ENCODE measurements around the gene NEUROG3. TPM values are rescaled to one million over a fixed set of nuclear protein-coding genes. Genes with fewer than 3 reads are reported as not detected.

Gene NEUROG3
- total RNA-seq, 4 donors from 2014 or later, result not detected

DNA sequence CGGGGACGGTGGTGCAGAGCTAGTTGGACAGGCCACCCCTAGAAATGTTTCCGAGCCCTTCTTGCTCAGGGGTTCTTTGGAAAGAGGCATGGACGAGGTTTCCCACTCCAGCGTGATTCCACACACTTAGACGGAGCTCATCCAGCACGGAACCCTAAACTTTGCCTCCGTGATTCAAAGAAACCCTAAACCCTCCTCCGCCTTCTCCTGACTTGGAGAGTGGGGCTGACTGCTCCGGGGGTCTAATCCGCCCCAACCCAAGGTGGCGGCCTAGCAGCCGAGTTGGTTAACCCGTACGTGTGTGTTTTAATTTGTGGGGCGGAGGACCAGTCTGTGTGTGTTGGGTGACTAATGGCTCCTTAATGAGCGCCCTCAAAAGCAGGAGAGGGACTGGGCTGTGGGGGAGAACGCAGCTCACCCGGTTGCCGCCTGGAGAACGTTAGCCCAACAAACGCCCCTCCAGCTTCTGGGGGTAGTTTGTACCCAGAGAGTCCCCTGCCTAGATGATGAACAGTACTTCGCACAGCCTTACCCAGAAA is 3.8 kb downstream of the NEUROG3 start:
- 2% methylated on average over 22 of the region's 23 CpGs for WGBS, 2 donors
- intact Hi-C loops (cut with DNase I; ENCODE audit: low total_unique reads), result no loop called here
- TF ChIP-seq, protein P1, sequence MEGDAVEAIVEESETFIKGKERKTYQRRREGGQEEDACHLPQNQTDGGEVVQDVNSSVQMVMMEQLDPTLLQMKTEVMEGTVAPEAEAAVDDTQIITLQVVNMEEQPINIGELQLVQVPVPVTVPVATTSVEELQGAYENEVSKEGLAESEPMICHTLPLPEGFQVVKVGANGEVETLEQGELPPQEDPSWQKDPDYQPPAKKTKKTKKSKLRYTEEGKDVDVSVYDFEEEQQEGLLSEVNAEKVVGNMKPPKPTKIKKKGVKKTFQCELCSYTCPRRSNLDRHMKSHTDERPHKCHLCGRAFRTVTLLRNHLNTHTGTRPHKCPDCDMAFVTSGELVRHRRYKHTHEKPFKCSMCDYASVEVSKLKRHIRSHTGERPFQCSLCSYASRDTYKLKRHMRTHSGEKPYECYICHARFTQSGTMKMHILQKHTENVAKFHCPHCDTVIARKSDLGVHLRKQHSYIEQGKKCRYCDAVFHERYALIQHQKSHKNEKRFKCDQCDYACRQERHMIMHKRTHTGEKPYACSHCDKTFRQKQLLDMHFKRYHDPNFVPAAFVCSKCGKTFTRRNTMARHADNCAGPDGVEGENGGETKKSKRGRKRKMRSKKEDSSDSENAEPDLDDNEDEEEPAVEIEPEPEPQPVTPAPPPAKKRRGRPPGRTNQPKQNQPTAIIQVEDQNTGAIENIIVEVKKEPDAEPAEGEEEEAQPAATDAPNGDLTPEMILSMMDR (IDR thresholded peaks at IDR 0.05), result no peak
- no peak for TF ChIP-seq POLR2A (IDR thresholded peaks at IDR 0.05)
- DNase-seq (ENCODE audit: low spot score in 2 of 2), result peak in 1 of 2 donors; percentile 68
- H3K4me3 ChIP-seq (ENCODE audit: low read depth, poor library complexity, severe bottlenecking), result no peak overlapping the region

DNA sequence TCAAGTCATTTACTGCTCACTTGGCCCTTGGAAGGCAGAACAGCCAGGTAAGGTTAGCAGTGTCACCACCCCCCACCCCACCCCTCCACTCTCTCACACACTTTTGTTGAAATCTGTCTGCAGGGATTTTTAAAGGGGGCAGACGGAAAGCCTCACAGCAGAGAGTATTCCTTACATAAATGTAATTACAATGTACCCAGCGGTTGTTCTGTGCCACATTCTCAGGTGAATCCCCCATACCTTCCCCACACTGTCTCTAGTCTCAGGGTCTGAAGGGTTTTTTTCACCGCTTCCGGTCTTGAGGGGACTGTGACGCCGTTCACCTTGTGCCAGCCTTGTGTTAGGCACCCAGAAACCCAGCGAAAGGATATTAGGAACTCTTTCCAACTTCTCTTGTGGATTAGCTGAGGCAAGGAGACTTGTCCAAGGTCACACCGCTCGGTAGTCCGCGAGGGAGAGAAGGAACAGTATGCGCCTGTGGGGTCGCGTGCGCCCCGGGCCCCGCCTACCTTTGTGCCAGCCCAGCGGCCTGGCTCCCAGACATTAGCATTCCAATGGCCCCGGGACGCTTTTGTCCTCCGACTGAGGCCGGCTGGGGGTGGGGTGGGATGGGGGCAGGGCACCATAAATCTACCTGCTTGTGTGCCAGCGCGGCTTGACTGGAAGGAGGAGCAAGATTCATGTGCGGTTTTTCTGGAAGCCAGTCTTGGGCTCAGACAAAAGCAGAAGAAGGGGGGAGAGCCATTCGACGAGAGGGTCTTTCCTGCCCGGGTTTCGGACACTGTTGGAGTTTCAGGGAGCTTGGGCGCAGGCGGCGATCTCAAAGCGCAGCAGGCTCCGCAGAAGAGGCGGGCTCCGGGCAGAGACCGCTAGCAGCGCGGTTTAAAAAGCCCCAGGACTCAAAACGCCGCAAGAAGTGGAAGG is 4.5 kb downstream of the NEUROG3 start:
- peak in 1 of 2 donors; percentile 36 for DNase-seq (ENCODE audit: low spot score in 2 of 2)
- TF ChIP-seq, protein P1 (IDR thresholded peaks at IDR 0.05), result no peak
- TF ChIP-seq POLR2A (IDR thresholded peaks at IDR 0.05), result no peak
- intact Hi-C loops (cut with DNase I; ENCODE audit: low total_unique reads), result no loop called here
- 3 to 6% methylated on average over 39 to 41 of the region's 41 CpGs for WGBS, 2 donors
- H3K4me3 ChIP-seq (ENCODE audit: low read depth, poor library complexity, severe bottlenecking), result no peak overlapping the region

DNA sequence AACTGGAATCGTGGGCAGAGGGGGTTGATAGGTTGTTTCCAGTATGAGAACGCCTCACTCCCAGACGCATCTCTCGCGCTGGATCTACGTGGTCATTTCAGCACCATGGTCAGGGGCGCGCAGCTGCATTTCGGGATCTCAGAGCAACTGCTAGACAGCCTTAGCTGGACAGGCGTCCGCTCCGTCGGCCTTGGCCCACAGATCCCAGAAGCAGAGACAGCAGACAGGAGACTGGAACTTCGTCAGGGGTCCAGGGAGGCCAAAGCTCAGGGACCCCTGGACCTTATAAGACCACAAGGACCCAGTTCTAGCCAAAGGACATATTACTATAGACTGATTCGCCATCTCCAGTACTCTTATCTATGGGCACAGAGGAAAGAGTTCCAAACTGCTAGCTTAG is 5.3 kb downstream of the NEUROG3 start:
- 8 to 12% methylated on average over 12 to 15 of the region's 15 CpGs for WGBS, 2 donors
- peak in 1 of 2 donors; percentile 82 for DNase-seq (ENCODE audit: low spot score in 2 of 2)
- intact Hi-C loops (cut with DNase I; ENCODE audit: low total_unique reads), result no loop called here
- TF ChIP-seq, protein P1 (IDR thresholded peaks at IDR 0.05), result no peak
- TF ChIP-seq POLR2A (IDR thresholded peaks at IDR 0.05), result no peak
- no peak overlapping the region for H3K4me3 ChIP-seq (ENCODE audit: low read depth, poor library complexity, severe bottlenecking)

DNA sequence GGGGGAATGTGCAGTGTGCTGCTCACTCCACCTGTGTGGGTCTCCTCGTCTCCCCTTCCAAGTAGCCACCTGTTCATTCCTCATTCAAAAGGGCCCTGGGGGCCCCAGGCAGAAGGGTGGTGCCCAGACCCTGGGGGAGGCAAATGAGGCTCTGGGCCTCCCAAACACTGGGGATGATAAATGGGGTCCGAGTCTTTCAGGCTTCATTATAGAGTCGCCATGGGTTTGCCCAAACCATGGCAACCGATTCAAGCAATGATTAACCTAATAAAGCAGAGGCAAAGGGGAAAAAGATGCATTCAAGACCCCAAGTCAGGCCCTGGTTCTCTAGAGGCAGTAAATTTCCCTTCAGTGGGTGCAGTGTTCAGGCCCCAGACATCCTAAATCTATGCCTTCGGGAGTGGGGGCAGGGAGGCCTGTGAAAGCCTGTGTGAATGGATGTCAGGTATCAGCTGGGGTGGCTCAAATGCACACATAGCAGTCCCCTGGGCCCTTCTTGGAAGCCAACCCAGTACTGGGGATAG is 10.4 kb downstream of the NEUROG3 start:
- DNase-seq (ENCODE audit: low spot score in 2 of 2), result peak in 1 of 2 donors; percentile 40
- no peak for TF ChIP-seq POLR2A (IDR thresholded peaks at IDR 0.05)
- TF ChIP-seq, protein P1 (IDR thresholded peaks at IDR 0.05), result no peak
- H3K4me3 ChIP-seq (ENCODE audit: low read depth, poor library complexity, severe bottlenecking), result no peak overlapping the region
- intact Hi-C loops (cut with DNase I; ENCODE audit: low total_unique reads), result no loop called here
- WGBS, 2 donors, result 68 to 75% methylated on average over 5 of the region's 5 CpGs

DNA sequence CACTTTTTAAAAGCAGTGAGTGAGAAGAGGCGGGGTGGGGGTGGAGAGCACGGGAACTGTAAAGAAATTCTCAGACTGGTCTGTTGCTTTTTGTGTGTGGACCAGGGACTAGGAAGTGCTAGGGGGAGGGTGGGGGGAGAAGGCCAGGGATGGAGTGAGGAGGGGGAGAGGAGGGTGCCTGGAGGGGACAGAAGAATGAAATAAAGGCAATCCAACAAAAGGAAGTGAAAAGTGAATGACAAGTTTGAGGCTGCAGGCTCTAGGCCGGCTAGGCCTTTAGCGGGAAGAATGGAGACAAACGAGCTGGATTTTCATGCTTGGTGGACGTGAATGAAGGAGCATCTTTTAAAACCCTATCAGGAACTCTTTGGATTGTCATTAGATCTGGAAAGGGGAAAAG is 13.7 kb downstream of the NEUROG3 start:
- intact Hi-C loops (cut with DNase I; ENCODE audit: low total_unique reads), result no loop called here
- TF ChIP-seq, protein P1 (IDR thresholded peaks at IDR 0.05), result no peak
- no peak for TF ChIP-seq POLR2A (IDR thresholded peaks at IDR 0.05)
- DNase-seq (ENCODE audit: low spot score in 2 of 2), result no peak
- WGBS, 2 donors, result 48 to 56% methylated on average over 5 to 6 of the region's 6 CpGs
- H3K4me3 ChIP-seq (ENCODE audit: low read depth, poor library complexity, severe bottlenecking), result no peak overlapping the region

Measured in lower leg skin (tissue), 4 donors.